IMR-90 (cell line): ENCODE measurements around the gene PPP2R5B. TPM values are rescaled to one million over a fixed set of nuclear protein-coding genes. Genes with fewer than 3 reads are reported as not detected.

Experiments
- ATAC-seq: fragments of 200-7000 bp; cut with Tn5 transposase; 2 replicates; pipeline ENCODE4 v1.9.1; 2020; ENCODE audit warnings: low read depth, mild to moderate bottlenecking, moderate library complexity
- BruUV-seq: library from RNA; stranded (reverse); fragments of 400-500 nt; replicated peaks from 2 replicates; lab custom pipeline; 2021; lab: Mats Ljungman, UMichigan
- CTCF ChIA-PET: fragments of 300-600 bp; formaldehyde crosslinking; extraction: SDS; loops from one replicate; lab custom pipeline; 2021; ENCODE audit warnings: antibody characterized with exemption; lab: Yijun Ruan, JAX
- POLR2A ChIA-PET: fragments of 300-600 bp; sonication (Branson Sonifier 250); formaldehyde crosslinking; loops from one replicate; lab custom pipeline; 2022; ENCODE audit warnings: antibody characterized with exemption; ENCODE audit not compliant: unreplicated experiment; lab: Charles Lee
- DNase-seq: peaks from one replicate; pipeline ENCODE4 v3.0.0; 2013
- H2AFZ ChIP-seq: replicated peaks from 2 replicates; pipeline ENCODE3; 2013; ENCODE audit warnings: low read length, mild to moderate bottlenecking; ENCODE audit not compliant: poor library complexity
- H2AK5ac ChIP-seq: 2 replicates; pipeline ENCODE4 v1.6.1; 2013; ENCODE audit warnings: low read depth, low read length, inconsistent platforms
- H2AK9ac ChIP-seq: replicated peaks from 2 replicates; pipeline ENCODE3; 2013; ENCODE audit warnings: mild to moderate bottlenecking, low read depth, low read length, moderate library complexity; ENCODE audit not compliant: poor library complexity
- H2BK120ac ChIP-seq: 2 replicates; pipeline ENCODE4 v1.6.1; 2013; ENCODE audit warnings: low read depth, low read length, inconsistent platforms
- H2BK15ac ChIP-seq: 3 replicates; pipeline ENCODE4 v1.6.1; 2013; ENCODE audit warnings: low read depth, low read length, inconsistent platforms
- H2BK20ac ChIP-seq: 2 replicates; pipeline ENCODE4 v1.6.1; 2013; ENCODE audit warnings: low read depth, mild to moderate bottlenecking, inconsistent platforms, low read length, moderate library complexity
- H2BK5ac ChIP-seq: 2 replicates; pipeline ENCODE4 v1.6.1; 2013; ENCODE audit warnings: mild to moderate bottlenecking, low read depth, low read length, inconsistent platforms; ENCODE audit not compliant: poor library complexity, severe bottlenecking
- H3K14ac ChIP-seq: replicated peaks from 2 replicates; pipeline ENCODE4 v1.6.1; 2013; ENCODE audit warnings: low read depth, low read length, inconsistent platforms
- H3K18ac ChIP-seq: 2 replicates; pipeline ENCODE4 v1.6.1; 2013; ENCODE audit warnings: low read depth, low read length, control low read depth
- H3K23ac ChIP-seq: 2 replicates; pipeline ENCODE4 v1.6.1; 2013; ENCODE audit warnings: low read depth, low read length, inconsistent platforms
- H3K27ac ChIP-seq: 2 replicates; pipeline ENCODE4 v1.5.1; 2013; ENCODE audit warnings: mild to moderate bottlenecking, control low read depth, low read length; ENCODE audit not compliant: insufficient read depth
- H3K27me3 ChIP-seq: 2 replicates; pipeline ENCODE4 v1.6.1; 2013; ENCODE audit warnings: low read length; ENCODE audit not compliant: control insufficient read depth, insufficient read depth
- H3K36me3 ChIP-seq: 2 replicates; pipeline ENCODE4 v1.6.1; 2013; ENCODE audit warnings: low read length, mixed read lengths; ENCODE audit not compliant: control insufficient read depth, insufficient read depth
- H3K4ac ChIP-seq: 2 replicates; pipeline ENCODE4 v1.6.1; 2013; ENCODE audit warnings: low read depth, low read length, inconsistent platforms
- H3K4me1 ChIP-seq: 2 replicates; pipeline ENCODE4 v1.6.1; 2013; ENCODE audit warnings: low read length, mixed read lengths; ENCODE audit not compliant: control insufficient read depth, insufficient read depth
- H3K4me2 ChIP-seq: 2 replicates; pipeline ENCODE4 v1.6.1; 2013; ENCODE audit warnings: low read depth, mild to moderate bottlenecking, control low read depth, low read length, moderate library complexity
- H3K4me3 ChIP-seq: 2 replicates; pipeline ENCODE4 v1.5.1; 2013; ENCODE audit warnings: low read depth, mild to moderate bottlenecking, control low read depth, low read length, moderate library complexity; ENCODE audit not compliant: insufficient read depth
- H3K56ac ChIP-seq: 2 replicates; pipeline ENCODE4 v1.6.1; 2013; ENCODE audit warnings: low read length, inconsistent platforms; ENCODE audit not compliant: insufficient read depth; ENCODE audit errors: extremely low read depth
- H3K79me1 ChIP-seq, 2 experiments: 2 replicates each; pipeline ENCODE4 v1.6.1; 2013; ENCODE audit warnings: low read length in 2 of 2, inconsistent platforms in 1 of 2, low read depth in 1 of 2
- H3K9ac ChIP-seq: 2 replicates; pipeline ENCODE4 v1.6.1; 2013; ENCODE audit warnings: low read depth, low read length, control low read depth
- H3K9me1 ChIP-seq: 2 replicates; pipeline ENCODE4 v1.6.1; 2013; ENCODE audit warnings: low read length, inconsistent platforms; ENCODE audit not compliant: insufficient read depth
- H3K9me3 ChIP-seq: 2 replicates; pipeline ENCODE4 v1.6.1; 2013; ENCODE audit warnings: low read length; ENCODE audit not compliant: control insufficient read depth, insufficient read depth
- H4K20me1 ChIP-seq: 2 replicates; pipeline ENCODE4 v1.6.1; 2013; ENCODE audit warnings: low read length, inconsistent platforms; ENCODE audit not compliant: insufficient read depth
- H4K5ac ChIP-seq: 2 replicates; pipeline ENCODE4 v1.6.1; 2013; ENCODE audit warnings: mild to moderate bottlenecking, low read depth, low read length, control low read depth
- H4K8ac ChIP-seq, 2 experiments: 2 replicates each; pipeline ENCODE4 v1.6.1; 2013; ENCODE audit warnings: low read depth in 2 of 2, low read length in 2 of 2, control low read depth in 1 of 2, inconsistent platforms in 1 of 2
- H4K91ac ChIP-seq: 2 replicates; pipeline ENCODE4 v1.6.1; 2013; ENCODE audit warnings: low read depth, low read length, inconsistent platforms; ENCODE audit not compliant: insufficient read depth
- BHLHE40 ChIP-seq: fragments of 150-350 bp; IDR thresholded peaks from 2 replicates; pipeline ENCODE4 v1.6.1; 2016; ENCODE audit warnings: mild to moderate bottlenecking, low read depth, low read length
- CEBPB ChIP-seq: IDR thresholded peaks from 2 replicates; pipeline ENCODE4 v1.6.1; 2012; ENCODE audit warnings: low read depth, low read length, improper control_type of control experiment
- CHD1 ChIP-seq: IDR thresholded peaks from 2 replicates; pipeline ENCODE4 v1.6.1; 2012; ENCODE audit warnings: low read depth, low read length, improper control_type of control experiment
- MAZ ChIP-seq: IDR thresholded peaks from 2 replicates; pipeline ENCODE4 v1.6.1; 2012; ENCODE audit warnings: low read depth, mild to moderate bottlenecking, low read length, improper control_type of control experiment, moderate library complexity, borderline replicate concordance
- MXI1 ChIP-seq: IDR thresholded peaks from 2 replicates; pipeline ENCODE4 v1.6.1; 2012; ENCODE audit warnings: low read depth, mild to moderate bottlenecking, low read length, moderate library complexity, borderline replicate concordance
- NFE2L2 ChIP-seq: fragments of 150-350 bp; IDR thresholded peaks from 2 replicates; pipeline ENCODE4 v1.6.1; 2016; ENCODE audit warnings: low read depth, mild to moderate bottlenecking, low read length
- POLR2A ChIP-seq: IDR thresholded peaks from 2 replicates; pipeline ENCODE4 v1.6.1; 2012; ENCODE audit warnings: mild to moderate bottlenecking, low read depth, low read length
- RAD21 ChIP-seq: IDR thresholded peaks from 2 replicates; pipeline ENCODE4 v1.6.1; 2012; ENCODE audit warnings: low read length, improper control_type of control experiment
- RCOR1 ChIP-seq: IDR thresholded peaks from 2 replicates; pipeline ENCODE4 v1.6.1; 2012; ENCODE audit warnings: mild to moderate bottlenecking, low read length, improper control_type of control experiment; ENCODE audit not compliant: insufficient replicate concordance
- SMC3 ChIP-seq: fragments of 150-350 bp; IDR thresholded peaks from 2 replicates; pipeline ENCODE4 v1.6.1; 2016; ENCODE audit warnings: low read depth, mild to moderate bottlenecking, antibody characterized with exemption, low read length, moderate library complexity
- WGBS, 2 experiments: methylation state at CpG; one replicate each; pipeline versions ENCODE4 v1.1.5 to v1.1.7; 2013; ENCODE audit warnings: missing lambda C conversion rate in 2 of 2; ENCODE audit not compliant: insufficient read length in 1 of 2; ENCODE audit errors: extremely low coverage in 2 of 2; 5-methylcytosine and 5-hydroxymethylcytosine counted together
- dilution Hi-C: fragments of 300-500 bp; cut with HindIII; formaldehyde crosslinking; loops from one replicate; pipeline ENCODE4 v1.14.3; 2018; ENCODE audit warnings: low sequenced_read_pairs; ENCODE audit not compliant: unreplicated experiment
- in situ Hi-C: fragments of 300-500 bp; cut with MboI; formaldehyde crosslinking; loops from 3 replicates; pipeline ENCODE4 v1.14.3; 2019; ENCODE audit warnings: low sequenced_read_pairs, inconsistent platforms, mixed read lengths
- intact Hi-C: fragments of 100-400 bp; cut with micrococcal nuclease; formaldehyde crosslinking; loops from 2 replicates; pipeline ENCODE4 v1.10.0; 2022
- polyA plus RNA-seq, 3 experiments: library from polyadenylated mRNA; depleted of rRNA; stranded (reverse); fragments of >200 nt; gene quantifications; 2 replicates each; pipeline ENCODE4 v1.2.3, GENCODE V29; 2012; ENCODE audit warnings: low replicate concordance in 1 of 3
- total RNA-seq: library from RNA; depleted of rRNA; stranded (reverse); fragments of >200 nt; gene quantifications from 2 replicates; pipeline ENCODE4 v1.2.3, GENCODE V29; 2012

PPP2R5B gene
- total and polyA plus RNA-seq, 2 of the 4 experiments (the other 2 are of a cell fraction), result 6.5 to 23.6 TPM

DNA sequence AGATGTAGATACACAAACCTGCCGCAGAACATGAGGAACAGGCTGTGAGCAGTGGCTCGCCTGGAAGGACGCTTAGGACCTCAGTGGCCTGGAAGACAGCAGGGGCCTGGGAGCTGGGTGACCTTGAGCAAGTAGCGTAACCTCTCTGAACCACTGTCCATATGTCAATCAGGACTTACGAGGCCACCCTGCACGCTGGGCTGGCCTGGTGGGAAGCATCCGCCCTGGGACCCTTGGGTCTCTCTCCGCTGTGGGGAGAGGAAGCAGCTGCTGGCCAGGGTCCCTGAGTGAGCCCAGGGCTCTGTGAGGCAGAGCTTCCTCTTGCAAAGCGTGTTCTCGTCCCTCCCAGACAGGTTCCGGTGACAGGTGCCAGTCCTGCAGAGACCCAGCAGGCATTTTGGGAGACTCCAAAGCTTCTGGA is 32.1 kb upstream of the PPP2R5B start:
- Histone ChIP-seq H4K91ac (no peak overlapping the region), H3K4me3 (no peak overlapping the region), H2BK120ac (no peak overlapping the region), H3K4me1 (peaks cover 5% of the 10 kb centered on the region; the same call in 1 of the 2 replicates), H3K27me3 (no peaks in the 10 kb centered on the region), H2AK5ac (0 out of 2 replicates have a peak overlapping the region, but pooled peaks have one; percentile 26), H3K23ac (no peak overlapping the region), H4K5ac (no peak overlapping the region), H2BK15ac (no peak overlapping the region), H3K9me3 (no peaks in the 10 kb centered on the region), H3K56ac (no peak overlapping the region), H3K9me1 (0 out of 2 replicates have a peak, but pooled peaks cover 3% of the 10 kb centered on the region), H2BK20ac (no peak overlapping the region), H3K4me2 (no peak overlapping the region), H3K4ac (no peak overlapping the region), H4K8ac (no peak overlapping the region), H3K36me3 (peaks cover 12% of the 10 kb centered on the region; the same call in 1 of the 2 replicates), H2BK5ac (no peak overlapping the region), H3K9ac (no peak overlapping the region), H3K18ac (no peak overlapping the region), H4K20me1 (peaks cover 4% of the 10 kb centered on the region; the same call in 1 of the 2 replicates), H3K27ac (no peak overlapping the region), H2AK9ac (no peak overlapping the region), H3K79me1 (peaks cover 0 to 3% of the 10 kb centered on the region in 2 experiments; a peak in 1 of 4 replicates), H3K14ac (no peak overlapping the region), H2AFZ (no peak overlapping the region)
- dilution Hi-C loops (no loop called here), in situ Hi-C loops (loop anchor here (5.0 kb wide), 1 partner anchor 45 kb away; no protein-coding TSS in a partner anchor), intact Hi-C loops (no loop called here)
- BruUV-seq, result no TSS peak
- CTCF ChIA-PET, result no interaction called here
- WGBS, 2 experiments, result 85% methylated on average over 8 of the region's 11 CpGs; no CpG with 5 or more reads in 1 of the 2 experiments
- ATAC-seq (no peak), DNase-seq (no peak)
- TF ChIP-seq CEBPB (no peak), SMC3 (no peak), NFE2L2 (no peak), RCOR1 (no peak), BHLHE40 (no peak), POLR2A (no peak), RAD21 (no peak), MXI1 (no peak), MAZ (no peak), CHD1 (no peak)
- POLR2A ChIA-PET, result no interaction called here
